Measurements from ENCODE around the gene TCHHL1. TPM values are rescaled to one million over a fixed set of nuclear protein-coding genes. Genes with fewer than 3 reads are reported as not detected.

Gene TCHHL1
- total RNA-seq, 4 donors from 2014 or later = not detected

DNA sequence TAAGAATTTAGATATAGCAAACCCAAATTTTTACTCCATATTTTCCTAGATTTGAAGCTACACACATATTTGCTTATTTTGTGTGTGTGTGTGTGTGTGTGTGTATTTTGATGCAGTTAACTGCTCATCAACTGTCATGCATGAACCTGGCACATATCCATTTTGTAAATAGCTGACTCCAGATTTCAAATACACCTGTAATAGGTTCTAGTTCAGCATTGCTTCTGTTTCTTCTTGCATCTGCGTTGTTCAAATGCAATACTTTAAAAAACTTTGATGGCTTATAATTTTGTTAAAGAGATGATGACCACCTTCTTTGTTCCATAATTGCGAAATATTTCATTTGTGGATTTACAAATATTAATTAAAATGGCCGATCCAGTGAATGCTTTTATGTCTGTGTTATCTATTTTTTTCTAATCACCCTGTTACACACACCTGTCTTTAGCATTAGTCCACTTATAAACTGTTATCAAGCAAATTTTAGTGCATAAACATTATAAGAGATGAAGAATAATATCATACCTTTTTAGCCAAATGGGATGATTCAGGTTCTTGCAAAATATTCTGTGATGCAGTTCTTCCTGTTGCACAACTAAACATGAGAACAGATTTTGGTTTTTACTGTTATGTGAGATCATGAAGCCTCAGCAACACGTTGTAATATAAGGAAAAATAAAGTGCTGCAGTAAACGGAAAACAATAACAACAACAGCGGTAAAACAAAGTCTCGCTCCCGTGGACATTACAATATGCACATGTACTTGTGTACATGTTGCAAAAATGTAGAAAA, 39.4 kb downstream of the TCHHL1 start:
- Histone ChIP-seq H3K4me1 (peaks cover 16 to 26% (median 20%) of the 10 kb centered on the region in 4 donors), H3K27ac (peak overlapping the region in 2 of 4 donors; percentile 91 to 93), H3K27me3 (peaks cover 17% of the 10 kb centered on the region), H3K36me3 (no peaks in the 10 kb centered on the region), H3K4me3 (no peak overlapping the region), H3K9me3 (no peaks in the 10 kb centered on the region)
- no peak for DNase-seq
- in situ Hi-C loops (cut with MboI; ENCODE audit: low pct_ligation_motif_present in 1 of 4, low pct_unique_long_range_greater_than_20kb in 1 of 4, low sequenced_read_pairs in 3 of 4) = loop anchor here (5.0 to 25.0 kb wide), 6 partner anchors 133 to 413 kb away; no protein-coding TSS in a partner anchor
- 74 to 80% methylated on average over 8 of the region's 8 CpGs for WGBS, 2 donors (ENCODE audit: low coverage in 1 of 2)
- intact Hi-C loops (cut with DNase I; ENCODE audit: low total_unique reads) = loop anchor here (5.0 kb wide), 1 partner anchor 408 kb away; no protein-coding TSS in a partner anchor
- TF ChIP-seq EP300 (IDR thresholded peaks at IDR 0.05; ENCODE audit: low read depth) (no peak), POLR2AphosphoS5 (IDR thresholded peaks at IDR 0.05) (no peak)
- TF ChIP-seq, protein P1, sequence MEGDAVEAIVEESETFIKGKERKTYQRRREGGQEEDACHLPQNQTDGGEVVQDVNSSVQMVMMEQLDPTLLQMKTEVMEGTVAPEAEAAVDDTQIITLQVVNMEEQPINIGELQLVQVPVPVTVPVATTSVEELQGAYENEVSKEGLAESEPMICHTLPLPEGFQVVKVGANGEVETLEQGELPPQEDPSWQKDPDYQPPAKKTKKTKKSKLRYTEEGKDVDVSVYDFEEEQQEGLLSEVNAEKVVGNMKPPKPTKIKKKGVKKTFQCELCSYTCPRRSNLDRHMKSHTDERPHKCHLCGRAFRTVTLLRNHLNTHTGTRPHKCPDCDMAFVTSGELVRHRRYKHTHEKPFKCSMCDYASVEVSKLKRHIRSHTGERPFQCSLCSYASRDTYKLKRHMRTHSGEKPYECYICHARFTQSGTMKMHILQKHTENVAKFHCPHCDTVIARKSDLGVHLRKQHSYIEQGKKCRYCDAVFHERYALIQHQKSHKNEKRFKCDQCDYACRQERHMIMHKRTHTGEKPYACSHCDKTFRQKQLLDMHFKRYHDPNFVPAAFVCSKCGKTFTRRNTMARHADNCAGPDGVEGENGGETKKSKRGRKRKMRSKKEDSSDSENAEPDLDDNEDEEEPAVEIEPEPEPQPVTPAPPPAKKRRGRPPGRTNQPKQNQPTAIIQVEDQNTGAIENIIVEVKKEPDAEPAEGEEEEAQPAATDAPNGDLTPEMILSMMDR (IDR thresholded peaks at IDR 0.05) = no peak

DNA sequence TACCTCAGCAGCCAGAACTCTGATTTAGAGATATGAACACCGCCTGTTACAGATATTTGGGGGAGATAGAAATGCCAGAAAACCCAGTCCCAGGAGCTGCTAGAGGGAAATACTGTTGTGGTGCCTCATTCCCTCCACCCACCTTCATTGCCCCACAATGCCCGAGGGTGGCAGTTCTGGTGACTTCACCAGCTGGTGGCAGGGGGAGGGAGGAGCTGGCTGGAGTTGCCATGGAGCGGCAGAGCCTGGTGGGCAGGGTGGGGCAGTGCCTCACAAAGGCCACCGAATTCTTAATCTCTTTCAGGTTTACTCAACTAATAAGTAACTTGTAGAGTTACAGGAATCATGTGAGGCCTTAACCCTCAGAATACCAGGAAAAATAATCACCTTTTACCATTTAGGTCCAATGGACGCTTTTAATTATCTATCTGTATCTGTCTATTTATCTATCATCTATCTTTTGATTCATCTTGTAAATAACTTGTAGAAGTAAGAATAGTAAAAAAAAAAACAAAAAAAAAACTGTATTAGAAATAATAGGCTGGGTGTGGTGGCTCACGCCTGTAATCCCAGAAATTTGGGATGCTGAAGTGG, 40.4 kb downstream of the TCHHL1 start:
- peaks cover 16 to 26% (median 20%) of the 10 kb centered on the region in 4 donors for H3K4me1 ChIP-seq
- H3K4me3 ChIP-seq = peak overlapping the region in 2 of 4 donors; percentile 13 to 22

DNA sequence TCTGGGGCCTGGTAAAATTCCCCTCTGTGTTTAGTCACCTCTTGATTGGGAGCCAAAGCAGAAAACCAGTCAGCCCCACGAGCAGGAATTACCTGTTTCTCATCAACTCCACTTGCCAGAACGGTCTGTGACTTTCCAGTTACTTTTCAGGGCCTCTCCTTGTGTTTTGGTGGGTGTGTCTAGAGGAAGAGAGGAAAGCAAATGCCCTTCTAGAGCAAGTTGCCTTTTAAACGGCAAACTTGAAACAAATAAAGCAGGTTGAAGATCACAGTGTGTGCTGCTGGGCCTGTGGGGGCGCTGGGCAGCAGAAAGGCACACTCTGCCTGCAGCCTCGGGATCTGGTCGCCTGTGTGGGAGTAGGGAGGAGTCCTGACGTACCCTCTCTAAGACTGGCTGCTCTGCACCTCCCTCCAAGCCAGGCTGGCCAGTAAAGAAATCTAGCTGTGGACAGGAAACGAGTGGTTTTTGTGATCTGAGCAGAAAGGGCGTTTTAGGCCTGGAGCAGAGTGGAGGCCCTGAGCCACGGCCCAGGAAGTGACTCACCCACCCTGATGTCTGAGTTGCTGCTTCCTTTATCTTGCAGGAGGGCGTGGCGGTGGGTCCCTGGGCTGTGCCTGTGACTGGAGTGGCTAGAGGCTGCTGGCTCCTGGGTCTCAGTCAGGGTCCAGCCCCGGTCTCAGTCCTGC, 41.0 kb downstream of the TCHHL1 start:
- Histone ChIP-seq H3K9me3 (no peaks in the 10 kb centered on the region), H3K27ac (peak overlapping the region; percentile 91 to 95 (median 93)), H3K4me3 (peak overlapping the region in 2 of 4 donors; percentile 13 to 22), H3K4me1 (peaks cover 16 to 26% (median 20%) of the 10 kb centered on the region in 4 donors), H3K27me3 (peaks cover under 1% of the 10 kb centered on the region), H3K36me3 (no peaks in the 10 kb centered on the region)
- peak; percentile 92 for DNase-seq
- intact Hi-C loops (cut with DNase I; ENCODE audit: low total_unique reads) (no loop called here), in situ Hi-C loops (cut with MboI; ENCODE audit: low pct_ligation_motif_present in 1 of 4, low pct_unique_long_range_greater_than_20kb in 1 of 4, low sequenced_read_pairs in 3 of 4) (no loop called here)
- WGBS, 2 donors (ENCODE audit: low coverage in 1 of 2) = 3% methylated on average over 13 of the region's 13 CpGs; no CpG with 5 or more reads in 1 of the 2 donors
- peak; percentile 54 to 87 (median 81) for TF ChIP-seq POLR2AphosphoS5 (IDR thresholded peaks at IDR 0.05)
- TF ChIP-seq EP300 (IDR thresholded peaks at IDR 0.05; ENCODE audit: low read depth) = no peak
- TF ChIP-seq, protein P1 (IDR thresholded peaks at IDR 0.05) = peak; percentile 35 to 73 (median 45)
- peak; percentile 75 for TF ChIP-seq POLR2A (IDR thresholded peaks at IDR 0.05)

More for the DNA sequence above, 40.4 kb downstream of the TCHHL1 start:
- Histone ChIP-seq H3K27ac (peak overlapping the region; percentile 91 to 95 (median 93)), H3K36me3 (no peaks in the 10 kb centered on the region), H3K9me3 (no peaks in the 10 kb centered on the region), H3K27me3 (peaks cover 7% of the 10 kb centered on the region)
- 39 to 48% methylated on average over 3 to 6 of the region's 6 CpGs for WGBS, 2 donors (ENCODE audit: low coverage in 1 of 2)
- in situ Hi-C loops (cut with MboI; ENCODE audit: low pct_ligation_motif_present in 1 of 4, low pct_unique_long_range_greater_than_20kb in 1 of 4, low sequenced_read_pairs in 3 of 4) (no loop called here), intact Hi-C loops (cut with DNase I; ENCODE audit: low total_unique reads) (no loop called here)
- DNase-seq = peak; percentile 82
- TF ChIP-seq, protein P1 (IDR thresholded peaks at IDR 0.05) = peak in 1 of 5 experiments; percentile 26
- no peak for TF ChIP-seq POLR2A (IDR thresholded peaks at IDR 0.05)

DNA sequence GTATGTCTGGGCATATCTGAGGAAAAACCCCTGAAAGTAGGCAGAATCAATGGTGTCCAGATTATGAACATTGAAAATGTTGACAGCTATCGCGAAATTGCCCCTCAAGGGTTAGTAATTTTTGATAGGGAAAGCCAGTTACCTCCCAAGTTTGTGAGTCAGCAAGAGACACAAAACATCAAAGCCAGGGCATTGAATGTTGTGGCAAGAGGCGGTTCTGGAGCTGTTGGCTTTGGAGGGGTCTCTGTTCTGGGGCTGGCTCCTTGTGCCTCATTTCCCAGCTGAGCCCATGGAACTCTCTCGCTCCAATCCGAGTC, 41.5 kb downstream of the TCHHL1 start:
- Histone ChIP-seq H3K4me1 (peaks cover 16 to 26% (median 20%) of the 10 kb centered on the region in 4 donors), H3K27ac (peak overlapping the region; percentile 91 to 95 (median 93)), H3K36me3 (no peaks in the 10 kb centered on the region), H3K9me3 (no peaks in the 10 kb centered on the region), H3K4me3 (peak overlapping the region in 2 of 4 donors; percentile 13 to 18), H3K27me3 (no peaks in the 10 kb centered on the region)
- no peak for DNase-seq
- no peak for TF ChIP-seq POLR2AphosphoS5 (IDR thresholded peaks at IDR 0.05)
- no peak for TF ChIP-seq EP300 (IDR thresholded peaks at IDR 0.05; ENCODE audit: low read depth)
- no peak for TF ChIP-seq POLR2A (IDR thresholded peaks at IDR 0.05)
- TF ChIP-seq, protein P1 (IDR thresholded peaks at IDR 0.05) = no peak
- in situ Hi-C loops (cut with MboI; ENCODE audit: low pct_ligation_motif_present in 1 of 4, low pct_unique_long_range_greater_than_20kb in 1 of 4, low sequenced_read_pairs in 3 of 4) (no loop called here), intact Hi-C loops (cut with DNase I; ENCODE audit: low total_unique reads) (no loop called here)
- 38% methylated on average over 5 of the region's 5 CpGs; no CpG with 5 or more reads in 1 of the 2 donors for whole genome bisulfite sequencing, 2 donors (ENCODE audit: low coverage in 1 of 2)
